Lung (tissue), 12 donors: ENCODE measurements around the gene ME1. TPM values are rescaled to one million over a fixed set of nuclear protein-coding genes. Genes with fewer than 3 reads are reported as not detected.
"Not testable (repeated sequence)": the region's sequence is repeated elsewhere in the genome, so short reads cannot be mapped to it uniquely, and the experiment has no call there.

ENCODE experiments used
- ATAC-seq: fragments of 200-7000 bp; cut with Tn5 transposase; one replicate; pipeline ENCODE4 v1.9.1; 2020; ENCODE audit warnings: moderate number of reproducible peaks; ENCODE audit not compliant: insufficient read depth, low FRiP score
- DNase-seq, 3 donors: peaks; one replicate each; pipeline ENCODE4 v3.0.0-alpha.2; 2013 to 2017
- H3K27ac ChIP-seq, 2 donors: one replicate each; pipeline ENCODE4 v1.5.1; 2013; ENCODE audit warnings: mild to moderate bottlenecking in 2 of 2, moderate library complexity in 2 of 2, control low read depth in 1 of 2, inconsistent platforms in 1 of 2, low read depth in 1 of 2, low read length in 1 of 2
- H3K27me3 ChIP-seq, 3 donors: one replicate each; pipeline ENCODE4 v1.5.1; 2013; ENCODE audit warnings: low read length in 2 of 3; ENCODE audit not compliant: control insufficient read depth in 3 of 3, insufficient read depth in 3 of 3
- H3K36me3 ChIP-seq, 4 donors: one replicate each; pipeline ENCODE4 v1.5.1; 2013; ENCODE audit warnings: low read length in 4 of 4, mild to moderate bottlenecking in 1 of 4, moderate library complexity in 1 of 4; ENCODE audit not compliant: control insufficient read depth in 4 of 4, insufficient read depth in 4 of 4
- H3K4me1 ChIP-seq, 5 donors: one replicate each; pipeline ENCODE4 v1.5.1; 2013; ENCODE audit warnings: low read length in 5 of 5, mild to moderate bottlenecking in 2 of 5, moderate library complexity in 1 of 5; ENCODE audit not compliant: control insufficient read depth in 5 of 5, insufficient read depth in 5 of 5
- H3K4me3 ChIP-seq: one replicate; pipeline ENCODE4 v1.5.1; 2013; ENCODE audit warnings: mild to moderate bottlenecking, control low read depth, moderate library complexity
- H3K9ac ChIP-seq, 2 donors: one replicate each; pipeline ENCODE4 v1.5.1; 2013; ENCODE audit warnings: low read length in 2 of 2, control low read depth in 1 of 2; ENCODE audit not compliant: insufficient read depth in 1 of 2
- H3K9me3 ChIP-seq, 4 donors: one replicate each; pipeline ENCODE4 v1.5.1; 2013; ENCODE audit warnings: low read length in 3 of 4, mild to moderate bottlenecking in 1 of 4, moderate library complexity in 1 of 4; ENCODE audit not compliant: control insufficient read depth in 4 of 4, insufficient read depth in 3 of 4
- CTCF ChIP-seq: IDR thresholded peaks from 2 replicates; pipeline ENCODE4 v1.5.1; 2012; ENCODE audit warnings: mild to moderate bottlenecking; ENCODE audit errors: control extremely low read depth, extremely low read depth
- WGBS, 2 donors: extraction: QIAGEN DNeasy Blood & Tissue Kit; methylation state at CpG; one replicate each; pipeline ENCODE4 v1.1.7; 2013; 5-methylcytosine and 5-hydroxymethylcytosine counted together
- polyA plus RNA-seq, 2 donors: library from polyadenylated mRNA; stranded (reverse); fragments of 200-250 nt; gene quantifications; one replicate each; pipeline ENCODE4 v1.2.1, GENCODE V29; 2013
- total RNA-seq, 2 donors: library from RNA; depleted of rRNA in 1 of 2; stranded (reverse); fragments of >200 nt in 1 of 2; gene quantifications; one replicate each; pipeline ENCODE4 v1.2.1, GENCODE V29; 2014 to 2021
- donor health status: control.
- donor health status: control.
- donor health status: Bipolar disorder and iron deficiency.
- donor health status: healthy.
- donor health status: DM: yes; HTN: yes; CAD: no.

ME1 gene
- total and polyA plus RNA-seq, 4 donors, result 4.9 to 17.5 (median 10.8) TPM

DNA sequence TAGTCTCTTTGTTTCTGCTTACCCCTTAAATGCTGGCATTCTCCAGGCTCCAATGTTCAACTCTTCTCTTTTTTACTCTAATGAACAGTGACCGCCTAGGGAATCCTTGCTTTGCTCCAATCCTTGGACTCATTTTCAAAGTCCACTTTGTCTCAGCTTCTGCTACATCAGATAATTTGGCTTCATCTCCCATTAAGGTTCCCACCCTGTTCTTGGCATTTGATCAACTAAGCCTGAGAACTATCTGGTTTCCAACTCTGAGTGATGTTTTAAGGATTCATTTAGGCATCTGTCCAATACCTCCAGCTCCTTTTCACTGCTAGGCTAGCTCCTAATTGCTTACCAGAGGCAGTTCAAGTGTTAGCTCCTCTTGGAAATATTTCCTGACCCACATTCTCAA lies 64.9 kb downstream of the ME1 start:
- 67 to 84% methylated on average over 1 of the region's 1 CpG for WGBS, 2 donors
- no peak overlapping the region for H3K9ac ChIP-seq
- H3K36me3 ChIP-seq, result no peaks in the 10 kb centered on the region
- no peak for ATAC-seq
- peak in 2 of 3 donors; percentile 50 to 72 for DNase-seq
- H3K27ac ChIP-seq, result no peak overlapping the region
- peaks cover 0 to 8% (median 0%) of the 10 kb centered on the region in 4 donors for H3K9me3 ChIP-seq
- no peaks in the 10 kb centered on the region for H3K27me3 ChIP-seq
- TF ChIP-seq CTCF, result no peak
- peaks cover 0 to 18% (median 4%) of the 10 kb centered on the region in 5 donors for H3K4me1 ChIP-seq
- no peak overlapping the region for H3K4me3 ChIP-seq

DNA sequence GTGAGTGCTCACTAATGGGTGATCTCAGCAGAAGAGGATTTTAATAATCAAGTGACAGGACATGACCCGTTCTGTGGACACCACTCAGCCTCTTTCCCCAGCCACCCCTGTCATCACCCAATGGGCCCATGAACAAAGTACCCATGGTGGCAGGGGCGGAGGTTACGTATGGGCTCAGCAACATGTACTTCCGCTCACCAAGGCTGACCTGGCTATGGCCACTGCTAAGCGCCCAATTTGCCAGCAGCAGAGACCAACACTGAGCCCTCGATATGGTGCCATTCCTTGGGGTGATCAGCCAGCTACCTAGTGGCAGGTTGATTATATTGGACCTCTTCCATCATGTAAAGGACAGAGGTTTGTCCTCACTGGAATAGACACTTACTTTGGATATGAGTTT lies 68.5 kb downstream of the ME1 start:
- H3K36me3 ChIP-seq, H3K4me3 ChIP-seq, ATAC-seq, H3K4me1 ChIP-seq, H3K9ac ChIP-seq, H3K27ac ChIP-seq, H3K27me3 ChIP-seq, DNase-seq: not testable (repeated sequence)
- H3K9me3 ChIP-seq, result peaks cover 0 to 12% (median 3%) of the 10 kb centered on the region in 4 donors
- 95 to 96% methylated on average over 6 of the region's 6 CpGs for WGBS, 2 donors

GRCh38 chr6:83359638-83360037 lies 71.2 kb downstream of the ME1 start:
- ATAC-seq, result no peak
- H3K36me3 ChIP-seq, result no peaks in the 10 kb centered on the region
- H3K27ac ChIP-seq, result no peak overlapping the region
- H3K27me3 ChIP-seq, result no peaks in the 10 kb centered on the region
- peaks cover 0 to 12% (median 3%) of the 10 kb centered on the region in 4 donors for H3K9me3 ChIP-seq
- H3K4me3 ChIP-seq, result no peak overlapping the region
- no peak for TF ChIP-seq CTCF
- no peaks in the 10 kb centered on the region for H3K4me1 ChIP-seq
- DNase-seq, result no peak
- H3K9ac ChIP-seq, result no peak overlapping the region
- 75 to 97% methylated on average over 3 of the region's 3 CpGs for WGBS, 2 donors

GRCh38 chr6:83354747-83355146 lies 76.1 kb downstream of the ME1 start:
- Histone ChIP-seq H3K9me3 (peaks cover 0 to 4% (median 2%) of the 10 kb centered on the region in 4 donors), H3K27ac (no peak overlapping the region), H3K27me3 (no peaks in the 10 kb centered on the region), H3K9ac (no peak overlapping the region), H3K36me3 (no peaks in the 10 kb centered on the region), H3K4me1 (no peaks in the 10 kb centered on the region), H3K4me3 (no peak overlapping the region)
- ATAC-seq (no peak), DNase-seq (no peak)
- WGBS, 2 donors, result 71 to 78% methylated on average over 1 of the region's 1 CpG
- no peak for TF ChIP-seq CTCF
